NCI-H2196 treated with DMSO at 0.1 percent for 48 hours (cell line): Measurements from ENCODE around the gene ANP32A.

Experiments
- DNase-seq: peaks from one replicate; lab custom pipeline; 2025; ENCODE audit not compliant: unreplicated experiment; lab: John Stamatoyannopoulos, UW

The ANP32A gene

GRCh38 chr15:68821190-68821840, 620 bp upstream of the ANP32A start:
- no peak for DNase-seq

- DNase-seq = peak; percentile 3
Observed at GRCh38 chr15:68819495-68820294, 1.0 kb downstream of the ANP32A start.

- no peak for DNase-seq
Observed at GRCh38 chr15:68818769-68819494, 1.8 kb downstream of the ANP32A start.

- peak; percentile 21 for DNase-seq
Observed at GRCh38 chr15:68818066-68818768, 2.5 kb downstream of the ANP32A start.

- peak; percentile 48 for DNase-seq
Observed at GRCh38 chr15:68817304-68818065, 3.2 kb downstream of the ANP32A start.

- no peak for DNase-seq
Observed at GRCh38 chr15:68816795-68817303, 3.8 kb downstream of the ANP32A start.

GRCh38 chr15:68816158-68816557, 4.5 kb downstream of the ANP32A start:
- DNase-seq = no peak

GRCh38 chr15:68815598-68815997, 5.1 kb downstream of the ANP32A start:
- no peak for DNase-seq

GRCh38 chr15:68814596-68814995, 6.1 kb downstream of the ANP32A start:
- DNase-seq = no peak

GRCh38 chr15:68812597-68813431, 7.9 kb downstream of the ANP32A start:
- no peak for DNase-seq

GRCh38 chr15:68812069-68812468, 8.6 kb downstream of the ANP32A start:
- no peak for DNase-seq

GRCh38 chr15:68809517-68809916, 11.2 kb downstream of the ANP32A start:
- DNase-seq = no peak

GRCh38 chr15:68808770-68809169, 11.9 kb downstream of the ANP32A start:
- no peak for DNase-seq

GRCh38 chr15:68808091-68808490, 12.6 kb downstream of the ANP32A start:
- no peak for DNase-seq

- no peak for DNase-seq
Observed at GRCh38 chr15:68807249-68807648, 13.4 kb downstream of the ANP32A start.

- DNase-seq = no peak
Observed at GRCh38 chr15:68806220-68807060, 14.3 kb downstream of the ANP32A start.

- DNase-seq = no peak
Observed at GRCh38 chr15:68802373-68802772, 18.3 kb downstream of the ANP32A start.

GRCh38 chr15:68801572-68802148, 19.0 kb downstream of the ANP32A start:
- DNase-seq = no peak
